GM18858 (cell line): ENCODE data around the gene FBH1.
A peak's percentile ranks its signal among the peaks of the same experiment; 100 is the strongest.
"Not testable (repeated sequence)": the region's sequence is repeated elsewhere in the genome, so short reads cannot be mapped to it uniquely, and the experiment has no call there.

ENCODE experiments used
- ATAC-seq: cut with Tn5 transposase; IDR thresholded peaks from one replicate; pipeline ENCODE4 v1.9.1; 2021; ENCODE audit not compliant: unreplicated experiment

Gene FBH1

DNA sequence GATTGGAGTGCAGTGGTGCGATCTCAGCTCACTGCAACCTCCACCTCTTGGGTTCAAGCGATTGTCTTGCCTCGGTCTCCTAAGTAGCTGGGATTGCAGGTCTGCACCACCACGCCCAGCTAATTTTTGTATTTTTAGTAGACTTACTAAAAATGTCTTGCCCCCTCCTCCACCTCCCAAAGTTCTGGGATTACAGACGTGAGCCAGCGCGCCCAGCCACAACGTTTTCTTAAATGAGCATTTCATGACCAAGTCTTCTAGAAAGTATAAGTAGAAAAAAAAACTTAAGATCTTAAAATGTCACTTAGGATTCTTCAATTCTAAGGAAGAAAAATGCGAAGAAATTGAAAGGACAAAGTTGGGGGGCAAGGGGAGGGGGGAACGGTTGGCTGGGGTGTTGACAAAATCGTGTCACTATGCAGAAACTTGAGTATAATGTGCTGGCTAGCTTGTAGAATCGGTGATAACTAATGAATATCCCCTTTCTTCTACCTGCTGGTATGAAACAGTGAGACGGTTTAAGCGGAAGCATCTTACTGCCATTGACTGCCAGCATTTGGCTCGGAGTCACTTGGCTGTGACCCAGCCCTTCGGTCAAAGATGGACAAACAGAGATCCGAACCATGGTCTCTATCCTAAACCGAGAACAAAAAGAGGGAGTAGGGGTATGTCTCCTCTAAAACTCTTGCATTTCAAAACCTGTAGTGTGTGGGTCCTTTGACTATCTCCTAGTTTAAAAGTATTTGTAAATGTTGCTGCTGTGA lies 12.7 kb downstream of the FBH1 start:
- no peak for ATAC-seq

DNA sequence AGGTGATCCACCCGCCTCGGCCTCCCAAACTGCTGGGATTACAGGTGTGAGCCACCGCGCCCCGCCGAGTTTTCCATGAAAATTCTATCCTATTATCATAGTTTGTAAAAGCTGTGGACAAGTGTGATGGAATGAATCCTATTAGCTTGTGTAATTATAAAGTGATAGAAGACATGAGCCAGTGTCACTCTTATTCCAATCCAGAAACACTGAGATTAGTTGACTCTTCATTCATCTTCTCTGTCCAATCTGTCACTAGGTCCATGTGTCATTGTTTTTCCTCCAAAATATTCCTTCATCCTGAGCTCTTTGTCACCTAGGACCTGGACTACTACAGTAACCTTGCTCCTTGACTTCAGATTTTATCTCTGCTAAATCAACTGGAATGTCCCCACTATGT lies 13.5 kb downstream of the FBH1 start:
- ATAC-seq = no peak

DNA sequence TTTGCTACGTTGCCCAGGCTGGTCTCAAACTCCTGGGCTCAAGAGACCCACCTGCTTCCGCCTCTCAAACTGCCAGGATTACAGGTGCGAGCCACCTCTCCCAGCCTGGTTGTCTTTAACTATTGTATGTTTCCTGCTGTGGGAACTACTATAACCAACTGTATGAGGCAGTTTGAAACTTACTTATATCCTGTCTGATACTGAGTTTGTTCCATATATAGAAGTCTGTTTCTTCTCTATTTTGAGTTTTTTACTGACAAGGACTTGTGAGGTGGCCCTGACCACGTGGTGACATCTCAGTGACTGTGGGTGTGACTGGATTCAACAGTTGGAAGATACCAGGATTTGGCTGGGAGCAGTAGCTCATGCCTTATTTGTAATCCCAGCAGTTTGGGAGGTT lies 14.2 kb downstream of the FBH1 start:
- ATAC-seq = peak; percentile 96

DNA sequence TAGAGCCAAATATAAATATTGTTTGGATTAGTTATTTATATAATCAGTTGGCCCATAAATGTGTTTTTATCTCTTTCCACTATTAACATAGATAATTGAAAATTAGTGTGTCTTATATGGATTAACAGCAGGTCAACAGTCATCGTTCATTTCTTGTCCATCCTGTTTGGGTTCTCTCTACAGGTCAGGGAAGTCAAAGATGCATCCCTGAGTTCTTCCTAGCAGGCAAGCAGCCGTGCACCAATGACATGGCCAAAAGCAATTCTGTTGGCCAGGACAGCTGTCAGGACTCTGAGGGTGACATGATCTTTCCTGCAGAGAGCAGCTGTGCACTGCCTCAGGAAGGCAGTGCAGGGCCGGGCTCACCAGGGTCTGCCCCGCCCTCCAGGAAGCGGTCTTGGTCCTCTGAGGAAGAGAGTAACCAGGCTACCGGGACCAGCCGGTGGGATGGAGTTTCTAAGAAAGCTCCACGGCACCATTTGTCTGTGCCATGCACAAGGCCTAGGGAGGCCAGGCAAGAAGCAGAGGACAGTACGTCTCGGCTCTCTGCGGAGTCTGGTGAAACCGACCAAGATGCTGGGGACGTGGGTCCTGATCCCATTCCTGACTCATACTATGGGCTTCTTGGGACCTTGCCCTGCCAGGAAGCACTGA lies 15.9 kb downstream of the FBH1 start:
- ATAC-seq = no peak

DNA sequence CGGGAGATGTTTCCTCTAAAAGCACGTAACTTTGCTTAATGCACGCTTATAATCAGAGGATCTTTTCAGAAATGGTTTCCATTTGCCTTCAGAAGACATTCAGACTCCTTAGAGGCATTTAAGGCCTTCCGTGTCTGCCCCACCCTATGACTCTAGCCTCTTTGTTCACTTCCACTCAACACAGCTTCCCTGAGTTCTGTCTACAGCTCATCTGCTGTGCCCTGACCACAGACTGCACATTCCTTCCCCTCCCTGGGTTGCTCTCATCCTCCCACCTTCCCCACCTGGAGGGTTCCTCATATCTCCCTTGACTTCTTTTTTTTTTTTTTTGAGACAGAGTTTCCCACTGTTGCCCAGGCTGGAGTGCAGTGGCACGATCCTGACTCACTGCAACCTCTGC lies 16.6 kb downstream of the FBH1 start:
- ATAC-seq = no peak

DNA sequence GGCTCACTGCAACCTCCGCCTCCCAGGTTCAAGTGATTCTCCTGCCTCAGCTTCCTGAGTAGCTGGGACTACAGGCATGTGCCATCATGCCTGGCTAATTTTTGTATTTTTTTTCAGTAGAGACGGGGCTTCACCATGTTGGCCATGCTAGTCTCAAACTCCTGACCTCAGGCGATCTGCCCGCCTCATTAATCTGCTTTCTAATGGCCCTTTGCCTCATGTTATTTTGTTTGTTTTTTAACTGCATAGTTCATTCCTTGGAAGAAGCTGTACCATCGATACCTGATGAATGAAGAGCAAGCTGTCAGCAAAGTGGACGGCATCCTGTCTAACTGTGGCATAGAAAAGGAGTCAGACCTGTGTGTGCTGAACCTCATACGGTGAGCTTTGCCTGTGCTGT lies 18.6 kb downstream of the FBH1 start:
- not testable (repeated sequence) for ATAC-seq

DNA sequence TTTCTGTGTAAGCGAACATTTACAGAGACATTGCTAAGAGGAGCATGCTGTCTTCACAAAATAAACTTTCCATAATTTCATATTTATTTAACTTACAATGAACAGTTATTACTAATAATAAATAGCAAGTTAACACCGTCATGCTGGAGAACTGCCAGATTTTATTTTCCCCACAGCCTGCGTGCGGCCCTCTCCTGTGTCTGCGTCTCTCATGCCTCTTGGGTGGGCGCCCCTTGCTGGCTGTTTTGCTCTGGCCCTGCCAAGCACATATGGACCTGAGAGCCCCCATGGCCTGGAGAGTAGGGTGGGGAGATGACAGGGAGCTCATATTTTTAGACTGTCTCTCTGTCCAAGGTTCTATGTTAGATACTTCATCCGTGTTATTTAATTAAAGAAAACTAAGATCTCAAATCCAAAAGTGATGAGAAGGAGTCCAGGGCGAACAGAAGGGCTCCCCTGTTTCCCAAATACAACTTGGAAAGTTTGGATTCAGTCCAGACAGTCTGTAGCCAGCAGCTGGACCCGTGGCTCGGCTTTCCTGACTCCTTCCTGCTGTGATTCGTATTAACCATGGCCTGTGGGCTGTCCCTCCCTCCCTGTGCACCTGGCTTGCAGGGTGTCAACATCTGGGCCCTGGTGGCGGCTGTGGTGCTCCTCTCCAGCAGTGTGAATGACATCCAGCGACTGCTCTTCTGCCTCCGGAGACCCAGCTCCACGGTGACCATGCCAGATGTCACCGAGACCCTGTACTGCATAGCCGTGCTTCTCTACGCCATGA lies 20.5 kb downstream of the FBH1 start:
- ATAC-seq = no peak

DNA sequence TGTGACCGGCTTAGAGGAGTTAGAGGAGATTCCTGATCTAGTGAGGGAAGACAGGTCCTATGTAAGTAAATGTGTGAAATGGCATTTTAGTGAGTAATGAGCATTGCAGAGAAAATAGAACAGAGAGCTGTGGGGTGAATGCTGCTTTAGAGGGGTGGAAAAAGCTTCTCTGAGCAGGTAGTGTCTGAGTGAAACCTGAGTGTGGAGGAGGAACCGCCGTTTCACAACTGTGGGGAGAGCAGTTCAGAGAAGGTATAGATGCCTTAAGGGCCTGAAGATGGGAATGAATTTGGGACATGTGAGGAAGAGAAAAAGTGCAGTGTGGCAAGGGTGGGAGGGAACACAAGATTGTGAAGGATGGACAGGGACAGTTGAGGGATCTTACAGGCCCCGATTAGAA lies 21.6 kb downstream of the FBH1 start:
- ATAC-seq = no peak

DNA sequence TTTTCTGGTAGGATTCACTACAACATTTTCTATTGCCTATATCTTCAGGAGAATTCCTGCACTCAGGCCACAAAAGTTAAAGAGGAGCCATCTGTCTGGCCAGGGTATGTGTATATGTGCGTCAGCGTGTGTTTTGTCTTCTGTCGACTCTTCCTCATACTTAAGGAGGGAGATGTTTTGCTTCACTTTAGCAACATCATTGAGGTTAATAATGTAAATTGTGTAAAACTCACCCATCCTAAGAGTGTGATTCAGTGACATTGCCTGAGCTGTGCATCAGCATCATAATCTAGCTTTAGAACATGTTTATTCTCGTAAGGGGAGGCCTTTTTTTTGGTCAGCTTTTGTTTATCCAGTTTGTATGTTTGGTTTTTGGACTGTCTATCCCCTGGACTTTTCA lies 23.7 kb downstream of the FBH1 start:
- no peak for ATAC-seq

DNA sequence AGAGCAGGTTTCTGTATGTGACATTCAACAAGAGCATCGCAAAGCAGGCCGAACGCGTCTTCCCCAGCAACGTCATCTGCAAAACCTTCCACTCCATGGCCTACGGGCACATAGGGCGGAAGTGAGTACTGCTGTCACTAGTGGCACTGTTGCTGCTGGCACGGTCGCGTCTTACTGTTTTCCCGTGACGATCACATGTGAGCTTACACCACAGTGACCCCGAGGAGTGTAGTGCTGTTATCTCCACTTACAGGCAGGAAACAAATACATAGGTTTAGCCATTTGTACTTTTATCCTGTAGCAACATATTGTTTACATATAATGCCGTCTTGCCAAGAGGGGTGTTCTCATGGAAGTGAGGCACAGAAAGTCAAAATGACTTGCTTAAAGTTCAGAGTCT lies 25.4 kb downstream of the FBH1 start:
- no peak for ATAC-seq

DNA sequence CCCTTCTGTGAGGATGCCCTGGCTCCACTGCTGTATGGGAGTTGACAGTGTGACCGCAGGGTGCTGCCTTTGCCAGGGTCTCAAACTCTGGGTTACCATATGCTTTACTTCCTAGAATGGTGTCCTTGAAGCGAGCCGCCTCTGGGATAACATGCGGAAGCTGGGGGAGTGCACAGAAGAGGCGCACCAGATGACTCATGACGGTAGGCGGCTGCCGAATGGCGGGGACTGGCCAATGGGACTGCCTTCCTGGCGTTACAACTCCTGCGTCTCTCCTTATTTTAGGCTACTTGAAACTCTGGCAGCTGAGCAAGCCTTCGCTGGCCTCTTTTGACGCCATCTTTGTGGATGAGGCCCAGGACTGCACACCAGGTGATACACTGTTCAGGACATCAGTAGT lies 27.3 kb downstream of the FBH1 start:
- no peak for ATAC-seq

DNA sequence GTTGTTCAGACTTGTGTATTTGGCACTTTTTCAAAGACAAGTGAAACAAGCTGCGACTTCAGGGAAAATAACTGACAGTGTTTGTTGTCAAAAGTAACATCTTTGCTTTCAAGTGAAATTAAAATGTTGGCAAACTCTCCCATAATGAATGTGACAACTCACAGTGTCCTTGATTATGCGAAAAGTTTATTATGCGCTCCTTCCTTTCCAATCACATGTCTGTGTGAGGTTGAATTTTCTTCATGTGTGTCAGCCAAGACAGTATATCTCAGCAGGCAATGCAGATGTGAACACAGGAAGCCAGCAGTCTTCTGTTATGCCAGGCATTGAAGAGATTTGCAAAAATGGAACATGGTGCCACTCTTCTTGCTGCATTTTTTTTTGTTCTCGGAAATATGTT lies 28.7 kb downstream of the FBH1 start:
- ATAC-seq = no peak

DNA sequence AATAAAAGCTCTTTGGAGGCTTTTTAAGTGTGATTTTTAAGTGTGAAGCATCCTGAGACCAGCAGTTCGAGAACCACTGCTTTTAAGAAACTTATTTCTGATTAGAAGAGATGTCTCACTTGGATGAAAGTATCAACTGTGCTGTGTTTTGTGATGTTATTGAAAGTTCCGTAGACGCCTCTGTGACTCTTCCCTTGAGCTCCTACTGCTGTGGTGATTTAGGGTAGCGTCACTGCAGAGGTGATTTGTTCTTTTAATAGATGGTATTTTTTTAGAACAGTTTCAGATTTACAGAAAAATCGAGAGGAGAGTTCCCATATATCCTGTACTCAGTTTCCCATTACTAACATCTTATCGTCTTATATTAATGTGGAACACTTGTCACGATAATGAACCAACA lies 29.5 kb downstream of the FBH1 start:
- no peak for ATAC-seq

DNA sequence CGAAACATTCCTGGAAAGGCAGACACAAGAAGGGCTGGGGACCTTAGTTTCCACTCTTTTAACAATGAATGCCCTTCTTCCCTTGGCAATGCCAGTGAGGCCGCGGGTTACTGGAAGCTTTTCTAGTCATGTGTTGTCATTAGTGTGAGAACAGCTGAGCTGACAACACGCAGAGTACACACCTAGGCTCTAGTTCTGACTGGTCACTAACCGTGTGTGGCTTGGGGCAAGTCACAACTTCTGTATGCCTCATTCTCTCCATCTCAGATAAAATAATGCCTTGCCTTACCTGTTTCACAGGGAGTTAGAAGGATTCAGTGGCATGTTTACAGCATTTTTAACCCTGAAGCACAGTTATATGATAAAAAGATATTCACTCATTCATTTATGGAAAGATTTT lies 31.7 kb downstream of the FBH1 start:
- ATAC-seq = no peak

DNA sequence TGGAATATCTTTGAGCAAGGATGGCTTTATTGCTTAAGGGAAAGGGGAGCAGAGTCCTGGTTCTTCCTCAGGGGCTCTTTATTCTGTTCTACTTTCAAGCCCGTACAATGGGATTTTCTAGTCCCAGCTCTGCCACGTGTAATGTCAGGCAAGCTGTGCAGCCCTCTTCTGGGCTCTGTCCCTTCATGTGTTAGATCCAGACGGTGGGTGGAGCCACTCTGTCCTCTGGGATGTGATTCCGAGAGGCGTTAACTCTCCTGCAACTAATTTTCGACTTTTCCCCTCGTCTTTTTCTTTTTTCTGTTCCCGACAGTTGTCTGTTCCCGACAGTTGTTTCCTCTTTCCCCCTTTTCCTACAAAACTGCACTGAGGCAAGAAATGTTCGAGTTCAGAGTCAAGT lies 34.8 kb downstream of the FBH1 start:
- ATAC-seq = no peak

DNA sequence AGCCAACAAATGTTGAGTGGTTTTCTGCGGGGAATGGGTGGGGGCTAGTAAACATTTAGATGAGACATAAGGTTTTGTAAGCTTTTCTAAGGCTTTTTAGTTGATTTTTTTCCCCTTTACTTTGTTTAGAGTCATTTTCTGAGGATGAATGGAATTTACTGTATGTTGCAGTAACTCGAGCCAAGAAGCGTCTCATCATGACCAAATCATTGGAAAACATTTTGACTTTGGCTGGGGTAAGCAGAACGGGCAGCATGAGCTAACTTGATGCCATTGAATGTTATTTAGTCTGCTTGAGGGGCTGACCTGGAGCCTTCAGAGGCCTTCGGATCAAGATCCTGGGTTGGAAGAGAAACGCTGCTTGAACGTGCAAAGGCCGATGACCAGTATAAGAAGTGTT lies 37.3 kb downstream of the FBH1 start:
- ATAC-seq = no peak

DNA sequence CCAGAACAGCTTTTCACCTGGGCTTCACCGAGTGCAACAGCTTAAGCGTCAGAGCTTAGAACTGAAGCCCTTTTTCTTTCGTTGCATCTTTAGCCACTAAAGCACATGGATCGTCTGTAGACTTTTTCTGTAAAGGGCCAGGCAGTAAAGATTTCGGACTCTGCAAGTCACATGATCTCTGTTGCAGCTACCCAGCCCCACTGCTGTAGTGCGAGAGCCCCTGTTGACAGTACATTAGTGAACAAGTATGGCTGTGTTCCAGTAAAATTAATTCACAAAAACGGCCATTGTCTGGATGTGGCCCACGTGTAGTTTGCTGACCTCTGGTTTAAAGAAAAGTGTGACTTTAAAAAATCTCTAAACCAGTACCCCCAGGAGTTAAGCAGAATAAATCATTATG lies 39.4 kb downstream of the FBH1 start:
- no peak for ATAC-seq

DNA sequence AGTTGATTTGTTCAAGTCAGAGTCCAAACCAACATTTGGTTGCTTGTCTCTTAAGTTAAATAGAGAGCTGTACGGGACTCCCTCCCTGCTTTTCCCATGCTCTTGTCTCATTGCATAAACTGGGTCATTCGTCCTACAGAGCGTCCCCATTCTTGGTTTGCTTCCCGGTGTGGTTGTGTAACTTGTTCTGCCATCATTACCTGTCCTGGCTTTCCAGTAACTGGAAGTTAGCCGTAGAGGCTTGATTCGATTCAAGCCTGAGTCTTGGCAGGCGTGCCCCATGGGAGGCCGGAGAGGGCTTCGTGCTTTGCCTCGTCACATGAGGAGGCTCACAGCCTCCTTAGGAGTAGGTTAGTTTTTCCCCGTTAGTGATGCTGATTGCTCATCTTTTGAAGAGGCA lies 40.2 kb downstream of the FBH1 start:
- ATAC-seq = no peak

DNA sequence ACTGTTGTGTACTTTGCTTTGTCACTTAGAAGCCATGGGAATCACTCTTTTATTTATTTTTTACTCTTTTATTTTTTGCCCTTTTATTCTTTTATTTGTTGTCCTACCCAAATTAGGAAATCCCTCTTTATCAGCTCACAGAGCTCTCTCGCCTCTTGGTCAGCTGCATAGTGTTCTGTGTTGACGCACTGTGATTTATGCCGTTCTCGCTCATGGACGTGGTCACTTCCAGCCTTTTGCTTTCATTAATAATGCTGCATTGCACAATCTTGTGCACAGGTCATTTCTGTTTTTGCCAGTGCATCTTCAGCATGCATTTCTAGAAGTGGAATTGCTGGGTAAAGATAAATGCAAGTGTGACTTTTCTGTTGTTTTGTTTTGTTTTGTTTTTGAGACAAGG lies 42.3 kb downstream of the FBH1 start:
- no peak for ATAC-seq

DNA sequence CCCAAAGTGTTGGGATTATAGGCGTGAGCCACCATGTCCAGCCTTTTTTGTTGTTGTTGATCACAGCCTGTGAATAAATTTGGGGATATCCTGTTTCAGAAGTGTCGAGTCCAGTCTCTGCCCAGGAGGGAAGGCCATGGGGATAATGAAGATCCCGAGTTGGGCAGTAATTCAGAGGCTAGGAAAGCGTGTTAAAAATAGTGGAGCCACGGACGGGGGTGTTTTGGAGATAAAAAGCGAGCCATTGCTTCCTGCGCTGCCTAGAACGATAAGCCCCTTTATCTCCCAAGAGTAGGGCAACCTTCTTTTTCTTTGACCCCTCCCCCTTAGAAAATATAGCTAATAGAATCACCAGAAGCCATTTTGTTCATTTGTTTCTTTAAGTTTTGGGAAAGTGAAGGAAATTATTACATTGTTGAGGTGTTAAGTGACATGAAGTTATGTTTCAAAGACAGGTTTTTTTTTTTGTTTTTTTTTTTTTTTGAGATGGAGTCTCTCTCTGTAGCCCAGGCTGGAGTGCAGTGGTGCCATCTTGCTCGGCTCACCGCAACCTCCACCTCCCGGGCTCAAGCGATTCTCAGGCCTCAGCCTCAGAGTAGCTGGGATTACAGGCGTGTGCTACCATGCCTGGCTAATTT lies 44.0 kb downstream of the FBH1 start:
- ATAC-seq = no peak

DNA sequence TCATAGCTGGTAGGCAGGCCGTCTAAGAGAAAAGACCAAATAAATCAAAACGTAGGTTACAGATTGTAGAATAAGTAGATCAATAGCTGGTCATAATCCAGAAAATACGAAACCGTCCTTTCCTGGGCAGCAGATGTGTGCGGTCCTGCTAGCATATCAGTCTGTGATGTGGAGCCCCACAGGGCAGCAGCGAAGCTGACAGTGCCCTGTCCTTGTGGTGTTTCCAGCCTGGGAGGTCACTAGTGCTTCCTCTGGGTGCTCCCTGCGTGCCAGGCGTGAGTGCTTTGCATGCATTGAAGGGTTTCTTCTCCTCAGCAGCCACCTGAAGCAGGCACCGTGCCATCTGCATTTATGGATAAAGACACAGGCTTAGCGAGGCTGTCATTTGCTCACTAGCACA lies 45.6 kb downstream of the FBH1 start:
- no peak for ATAC-seq

DNA sequence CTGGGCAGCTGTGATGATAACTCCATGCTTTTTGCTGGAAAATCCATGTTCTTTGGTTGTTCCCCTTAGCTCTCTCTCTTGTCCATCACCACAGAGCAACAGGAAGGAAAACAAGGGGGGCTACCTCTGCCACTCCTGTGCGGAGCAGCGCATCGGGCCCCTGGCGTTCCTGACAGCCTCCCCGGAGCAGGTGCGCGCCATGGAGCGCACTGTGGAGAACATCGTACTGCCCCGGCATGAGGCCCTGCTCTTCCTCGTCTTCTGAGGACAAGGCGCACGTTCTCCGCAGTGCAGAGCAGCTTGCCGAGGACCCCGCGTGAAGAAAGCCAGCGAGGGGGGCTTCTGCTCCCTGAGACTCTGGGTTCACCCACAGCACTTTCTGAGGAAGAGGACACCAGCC lies 47.0 kb downstream of the FBH1 start:
- ATAC-seq = no peak
